ENCODE results near the gene PARD3.
"Not testable (repeated sequence)": the region's sequence is repeated elsewhere in the genome, so short reads cannot be mapped to it uniquely, and the experiment has no call there.

Gene PARD3

GRCh38 chr10:34358729-34359434 is 456.2 kb downstream of the PARD3 start:
- Mint-ChIP-seq H3K27me3 (no peaks in the 10 kb centered on the region), H3K4me3 (no peak overlapping the region), H3K9me3 (ENCODE audit: low read depth) (no peaks in the 10 kb centered on the region), H3K4me1 (ENCODE audit: low read depth) (no peaks in the 10 kb centered on the region), H3K36me3 (no peaks in the 10 kb centered on the region), H3K27ac (no peak overlapping the region)

GRCh38 chr10:34356463-34356862 is 458.6 kb downstream of the PARD3 start:
- Mint-ChIP-seq H3K27me3 (no peaks in the 10 kb centered on the region), H3K4me3 (no peak overlapping the region), H3K36me3 (no peaks in the 10 kb centered on the region), H3K9me3 (ENCODE audit: low read depth) (no peaks in the 10 kb centered on the region), H3K27ac (no peak overlapping the region), H3K4me1 (ENCODE audit: low read depth) (no peaks in the 10 kb centered on the region)

GRCh38 chr10:34353530-34353929 is 461.6 kb downstream of the PARD3 start:
- not testable (repeated sequence) for H3K9me3 Mint-ChIP-seq (ENCODE audit: low read depth); H3K27ac Mint-ChIP-seq; H3K27me3 Mint-ChIP-seq

GRCh38 chr10:34352599-34353204 is 462.4 kb downstream of the PARD3 start:
- not testable (repeated sequence) for H3K36me3 Mint-ChIP-seq, H3K27ac Mint-ChIP-seq

More at GRCh38 chr10:34353530-34353929, 461.6 kb downstream of the PARD3 start:
- not testable (repeated sequence) for H3K4me1 Mint-ChIP-seq (ENCODE audit: low read depth); H3K36me3 Mint-ChIP-seq; H3K4me3 Mint-ChIP-seq

GRCh38 chr10:34351161-34351560 is 463.9 kb downstream of the PARD3 start:
- Mint-ChIP-seq H3K27me3 (no peaks in the 10 kb centered on the region), H3K36me3 (no peaks in the 10 kb centered on the region), H3K9me3 (ENCODE audit: low read depth) (no peaks in the 10 kb centered on the region), H3K27ac (no peak overlapping the region), H3K4me1 (ENCODE audit: low read depth) (no peaks in the 10 kb centered on the region), H3K4me3 (no peak overlapping the region)

More at GRCh38 chr10:34352599-34353204, 462.4 kb downstream of the PARD3 start:
- H3K27me3 Mint-ChIP-seq; H3K4me1 Mint-ChIP-seq (ENCODE audit: low read depth); H3K4me3 Mint-ChIP-seq; H3K9me3 Mint-ChIP-seq (ENCODE audit: low read depth): not testable (repeated sequence)

GRCh38 chr10:34348917-34349485 is 466.1 kb downstream of the PARD3 start:
- Mint-ChIP-seq H3K4me1 (ENCODE audit: low read depth) (no peaks in the 10 kb centered on the region), H3K27me3 (no peaks in the 10 kb centered on the region), H3K27ac (no peak overlapping the region), H3K4me3 (no peak overlapping the region), H3K9me3 (ENCODE audit: low read depth) (no peaks in the 10 kb centered on the region), H3K36me3 (no peaks in the 10 kb centered on the region)

- no peaks in the 10 kb centered on the region for H3K36me3 Mint-ChIP-seq
- H3K9me3 Mint-ChIP-seq (ENCODE audit: low read depth): no peaks in the 10 kb centered on the region
- H3K4me1 Mint-ChIP-seq (ENCODE audit: low read depth): no peaks in the 10 kb centered on the region
- no peak overlapping the region for H3K27ac Mint-ChIP-seq
- no peaks in the 10 kb centered on the region for H3K27me3 Mint-ChIP-seq
- H3K4me3 Mint-ChIP-seq: no peak overlapping the region
Measured at GRCh38 chr10:34348021-34348420, 467.1 kb downstream of the PARD3 start.

GRCh38 chr10:34347131-34347530 is 468.0 kb downstream of the PARD3 start:
- no peaks in the 10 kb centered on the region for H3K4me1 Mint-ChIP-seq (ENCODE audit: low read depth)
- H3K36me3 Mint-ChIP-seq: no peaks in the 10 kb centered on the region
- H3K9me3 Mint-ChIP-seq (ENCODE audit: low read depth): no peaks in the 10 kb centered on the region
- H3K27me3 Mint-ChIP-seq: no peaks in the 10 kb centered on the region
- no peak overlapping the region for H3K4me3 Mint-ChIP-seq
- no peak overlapping the region for H3K27ac Mint-ChIP-seq

- H3K27ac Mint-ChIP-seq: no peak overlapping the region
- no peaks in the 10 kb centered on the region for H3K9me3 Mint-ChIP-seq (ENCODE audit: low read depth)
- no peaks in the 10 kb centered on the region for H3K36me3 Mint-ChIP-seq
- no peaks in the 10 kb centered on the region for H3K27me3 Mint-ChIP-seq
- H3K4me1 Mint-ChIP-seq (ENCODE audit: low read depth): no peaks in the 10 kb centered on the region
- H3K4me3 Mint-ChIP-seq: no peak overlapping the region
Measured at GRCh38 chr10:34346516-34347100, 468.5 kb downstream of the PARD3 start.

- H3K9me3 Mint-ChIP-seq (ENCODE audit: low read depth): no peaks in the 10 kb centered on the region
- no peaks in the 10 kb centered on the region for H3K36me3 Mint-ChIP-seq
- H3K27me3 Mint-ChIP-seq: no peaks in the 10 kb centered on the region
- peaks cover 4% of the 10 kb centered on the region for H3K4me1 Mint-ChIP-seq (ENCODE audit: low read depth)
- no peak overlapping the region for H3K27ac Mint-ChIP-seq
- H3K4me3 Mint-ChIP-seq: no peak overlapping the region
Measured at GRCh38 chr10:34345383-34345782, 469.7 kb downstream of the PARD3 start.

- Mint-ChIP-seq H3K4me3 (no peak overlapping the region), H3K4me1 (ENCODE audit: low read depth) (peaks cover 4% of the 10 kb centered on the region), H3K36me3 (no peaks in the 10 kb centered on the region), H3K27me3 (no peaks in the 10 kb centered on the region), H3K27ac (no peak overlapping the region), H3K9me3 (ENCODE audit: low read depth) (no peaks in the 10 kb centered on the region)
Measured at GRCh38 chr10:34343764-34344163, 471.3 kb downstream of the PARD3 start.

- H3K27ac Mint-ChIP-seq: no peak overlapping the region
- no peaks in the 10 kb centered on the region for H3K9me3 Mint-ChIP-seq (ENCODE audit: low read depth)
- H3K4me3 Mint-ChIP-seq: no peak overlapping the region
- H3K27me3 Mint-ChIP-seq: no peaks in the 10 kb centered on the region
- H3K4me1 Mint-ChIP-seq (ENCODE audit: low read depth): peaks cover 4% of the 10 kb centered on the region
- H3K36me3 Mint-ChIP-seq: no peaks in the 10 kb centered on the region
Measured at GRCh38 chr10:34341473-34341872, 473.6 kb downstream of the PARD3 start.

- Mint-ChIP-seq H3K36me3 (no peaks in the 10 kb centered on the region), H3K4me1 (ENCODE audit: low read depth) (peaks cover 4% of the 10 kb centered on the region), H3K4me3 (no peak overlapping the region), H3K27me3 (no peaks in the 10 kb centered on the region), H3K9me3 (ENCODE audit: low read depth) (no peaks in the 10 kb centered on the region), H3K27ac (no peak overlapping the region)
Measured at GRCh38 chr10:34340934-34341333, 474.2 kb downstream of the PARD3 start.

- Mint-ChIP-seq H3K4me3 (no peak overlapping the region), H3K27ac (no peak overlapping the region), H3K9me3 (ENCODE audit: low read depth) (no peaks in the 10 kb centered on the region), H3K4me1 (ENCODE audit: low read depth) (peaks cover 4% of the 10 kb centered on the region), H3K27me3 (no peaks in the 10 kb centered on the region), H3K36me3 (no peaks in the 10 kb centered on the region)
Measured at GRCh38 chr10:34339816-34340553, 475.1 kb downstream of the PARD3 start.

GRCh38 chr10:34337917-34338316 is 477.2 kb downstream of the PARD3 start:
- no peak overlapping the region for H3K27ac Mint-ChIP-seq
- H3K36me3 Mint-ChIP-seq: no peaks in the 10 kb centered on the region
- no peaks in the 10 kb centered on the region for H3K27me3 Mint-ChIP-seq
- H3K4me1 Mint-ChIP-seq (ENCODE audit: low read depth): peaks cover 4% of the 10 kb centered on the region
- no peak overlapping the region for H3K4me3 Mint-ChIP-seq
- H3K9me3 Mint-ChIP-seq (ENCODE audit: low read depth): no peaks in the 10 kb centered on the region
